SW 1271 (cell line): ENCODE measurements around the gene GRID1.
A peak's percentile ranks its signal among the peaks of the same experiment; 100 is the strongest.

ENCODE experiments used
- DNase-seq, 2 experiments: peaks; one replicate each; lab custom pipeline; 2025; lab: John Stamatoyannopoulos, UW

The GRID1 gene

DNA sequence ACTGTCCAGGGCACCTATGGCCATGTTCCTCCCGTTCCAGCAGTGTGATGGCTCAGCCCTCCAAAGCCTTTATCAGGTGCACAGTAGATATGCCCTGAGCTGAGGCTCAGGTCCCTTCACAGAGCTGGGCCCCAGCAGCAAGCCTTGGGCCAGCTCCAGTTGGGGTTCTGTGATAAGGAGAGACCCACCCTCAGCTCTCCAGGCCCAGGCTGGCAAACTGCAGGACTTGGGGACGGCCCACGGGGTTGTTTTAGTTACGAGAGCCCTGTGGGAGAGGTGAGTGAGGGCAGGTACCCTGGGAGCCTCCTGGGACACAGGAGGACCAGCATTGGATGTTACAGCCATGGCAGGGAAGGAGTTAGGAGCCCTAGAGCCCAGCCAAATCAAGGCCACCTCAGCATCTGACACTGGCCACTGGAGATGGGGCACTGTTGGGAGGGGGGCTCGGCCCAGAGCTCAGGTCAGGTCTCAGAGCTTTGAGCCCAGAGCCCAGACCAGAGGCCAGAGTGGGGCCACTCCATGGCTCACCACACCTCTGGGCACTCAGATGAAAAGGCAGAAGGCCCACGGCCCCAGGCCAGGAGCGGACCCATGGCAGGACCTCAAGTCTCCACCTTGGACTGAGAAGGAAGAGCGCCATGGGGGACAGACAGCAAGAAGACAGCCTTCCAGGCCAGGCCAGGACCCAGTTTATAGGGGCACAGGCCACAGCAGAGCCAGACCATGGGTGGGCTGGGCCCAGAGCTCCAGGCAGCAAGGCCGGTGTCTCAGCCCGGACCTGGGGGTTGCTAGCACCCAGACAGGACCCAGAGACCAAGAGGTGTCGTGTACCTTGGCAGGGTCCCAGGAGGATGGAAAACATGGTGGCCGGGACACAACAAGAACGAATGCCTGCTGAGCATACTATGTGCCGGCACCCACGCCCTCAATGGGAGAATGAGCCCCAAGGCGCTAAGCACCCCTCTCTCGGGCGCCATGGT, 12.8 kb downstream of the GRID1 start:
- DNase-seq: no peak

DNA sequence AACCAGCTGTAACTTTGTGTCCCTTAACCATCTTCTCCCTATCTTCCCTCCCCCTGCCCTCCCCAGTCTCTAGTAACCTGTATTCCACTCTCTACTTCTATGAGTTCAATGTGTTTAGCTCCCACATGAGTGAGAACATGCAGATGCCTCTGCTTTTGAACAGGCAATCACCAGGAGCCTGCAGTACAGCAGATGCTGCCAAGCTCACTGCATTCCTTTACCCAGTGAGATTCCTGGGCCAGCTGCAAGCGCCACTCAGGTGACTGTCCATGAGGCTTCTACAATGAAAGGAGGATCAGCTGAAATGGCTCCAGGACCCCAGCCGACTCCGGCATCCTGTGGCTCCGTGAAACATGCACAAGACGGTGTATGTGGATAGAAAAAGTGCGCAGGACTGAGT, 15.7 kb downstream of the GRID1 start:
- no peak for DNase-seq

DNA sequence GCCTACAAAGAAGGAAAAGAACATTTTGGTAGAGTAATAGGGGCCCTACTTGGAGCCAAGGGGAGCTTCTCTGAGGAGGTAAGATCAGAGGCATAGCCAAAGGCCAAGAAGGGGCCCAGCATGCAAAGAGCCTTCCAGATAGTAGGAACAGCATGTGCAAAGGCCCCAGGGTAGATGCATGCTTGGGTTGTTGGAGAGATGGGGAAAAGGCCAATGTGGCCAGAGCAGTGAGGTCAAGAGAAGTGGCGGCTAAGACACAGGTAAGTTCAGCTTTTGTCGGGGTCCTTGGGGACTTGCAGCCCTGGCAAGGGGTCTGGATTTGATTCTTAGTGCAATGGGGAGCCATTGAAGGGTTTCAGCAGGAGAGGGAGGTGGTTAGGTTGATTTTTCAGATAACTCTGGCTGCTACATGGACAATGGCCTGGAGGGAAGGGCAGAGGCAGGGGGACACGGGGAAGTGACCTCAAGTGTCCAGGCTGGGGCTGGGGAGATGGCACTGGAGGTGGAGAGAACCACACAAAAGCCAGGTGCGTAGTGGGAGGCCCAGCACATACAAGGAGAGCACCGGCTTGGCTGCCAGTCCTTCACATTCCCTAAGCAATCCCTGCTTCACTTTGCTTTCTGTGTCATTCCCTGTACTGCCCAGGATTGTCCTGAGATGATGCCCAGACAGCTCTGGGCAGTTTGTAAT, 16.5 kb downstream of the GRID1 start:
- DNase-seq: no peak

DNA sequence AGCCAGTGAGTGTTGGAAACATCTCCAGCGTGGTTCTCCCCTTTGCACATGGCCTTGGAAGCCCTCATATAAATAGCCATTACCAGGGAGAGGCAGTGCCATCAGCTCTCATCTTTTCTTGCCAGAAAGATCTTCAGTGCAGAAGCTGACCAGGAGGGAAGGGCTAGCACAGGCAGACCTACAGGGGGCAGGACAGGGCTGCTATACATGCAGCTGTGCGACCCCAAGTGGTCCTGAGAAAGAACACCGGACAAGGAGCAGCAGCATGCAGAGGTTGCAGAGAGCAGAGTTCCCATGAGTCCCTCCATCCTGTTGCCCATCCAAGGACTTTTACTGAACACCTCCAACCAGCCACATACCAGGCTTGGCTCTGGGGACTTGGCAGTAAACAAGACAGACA, 17.1 kb downstream of the GRID1 start:
- peak in 1 of 2 experiments; percentile 52 for DNase-seq

DNA sequence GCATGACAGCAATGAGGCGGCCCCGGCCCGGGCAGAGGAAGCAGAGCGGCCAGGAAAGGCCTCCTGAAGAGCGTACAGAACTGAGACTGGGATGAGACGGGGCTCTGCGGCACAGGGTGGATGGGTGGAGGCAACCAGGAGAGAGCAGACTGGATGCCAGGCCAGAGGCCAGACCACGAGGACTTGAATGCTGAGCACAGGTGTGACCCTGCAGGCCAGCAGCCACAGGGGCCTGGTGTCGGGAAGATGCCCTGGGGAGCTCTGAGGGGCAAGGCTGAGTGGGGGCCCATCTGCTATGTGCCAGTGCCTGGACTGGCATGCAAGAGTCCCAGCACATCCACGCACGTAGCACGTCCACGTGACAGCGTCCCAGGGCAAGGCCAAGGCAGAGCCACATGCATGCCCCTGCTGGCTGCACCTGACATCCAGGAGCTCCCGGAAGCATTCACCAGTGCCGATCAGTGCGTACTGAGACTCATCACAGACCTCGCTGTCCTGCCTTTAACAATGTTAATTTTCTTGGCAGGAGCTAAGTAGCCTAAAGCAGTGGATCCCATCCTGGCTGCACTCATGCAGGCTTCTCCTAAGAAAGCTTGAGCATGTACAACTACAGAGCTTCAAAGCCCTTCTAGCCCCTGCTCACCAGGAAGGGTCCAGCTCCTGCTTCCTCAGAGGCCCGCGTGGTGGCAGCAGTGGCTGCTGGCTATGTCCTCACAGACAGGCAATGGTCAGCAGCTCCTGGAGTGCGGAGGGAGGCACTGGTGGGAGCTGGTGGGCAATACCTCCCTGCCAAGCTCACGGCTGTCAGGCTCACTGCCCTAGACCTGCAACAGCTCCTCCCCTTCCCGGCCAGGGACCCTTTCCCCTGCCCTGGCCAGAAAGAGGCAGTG, 18.0 kb downstream of the GRID1 start:
- no peak for DNase-seq

DNA sequence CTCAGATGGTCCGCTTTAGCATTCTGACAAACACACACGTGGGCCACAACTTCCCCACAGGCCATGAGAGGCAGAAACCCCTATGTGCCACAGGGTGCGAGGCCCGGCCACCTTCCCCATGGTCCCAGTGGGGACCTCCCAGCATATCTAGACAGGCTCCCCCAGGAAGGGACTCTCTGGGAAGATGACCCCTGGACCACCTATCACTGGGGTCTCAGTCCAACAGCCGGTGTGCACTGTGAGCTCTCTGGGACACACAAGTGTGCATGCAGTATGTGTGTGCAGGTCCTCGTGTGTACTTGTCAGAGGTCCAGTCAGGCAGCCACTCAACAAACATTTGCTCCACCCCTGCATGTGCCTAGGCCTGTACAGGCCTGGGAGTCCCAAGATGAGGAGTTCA, 18.7 kb downstream of the GRID1 start:
- DNase-seq: no peak

DNA sequence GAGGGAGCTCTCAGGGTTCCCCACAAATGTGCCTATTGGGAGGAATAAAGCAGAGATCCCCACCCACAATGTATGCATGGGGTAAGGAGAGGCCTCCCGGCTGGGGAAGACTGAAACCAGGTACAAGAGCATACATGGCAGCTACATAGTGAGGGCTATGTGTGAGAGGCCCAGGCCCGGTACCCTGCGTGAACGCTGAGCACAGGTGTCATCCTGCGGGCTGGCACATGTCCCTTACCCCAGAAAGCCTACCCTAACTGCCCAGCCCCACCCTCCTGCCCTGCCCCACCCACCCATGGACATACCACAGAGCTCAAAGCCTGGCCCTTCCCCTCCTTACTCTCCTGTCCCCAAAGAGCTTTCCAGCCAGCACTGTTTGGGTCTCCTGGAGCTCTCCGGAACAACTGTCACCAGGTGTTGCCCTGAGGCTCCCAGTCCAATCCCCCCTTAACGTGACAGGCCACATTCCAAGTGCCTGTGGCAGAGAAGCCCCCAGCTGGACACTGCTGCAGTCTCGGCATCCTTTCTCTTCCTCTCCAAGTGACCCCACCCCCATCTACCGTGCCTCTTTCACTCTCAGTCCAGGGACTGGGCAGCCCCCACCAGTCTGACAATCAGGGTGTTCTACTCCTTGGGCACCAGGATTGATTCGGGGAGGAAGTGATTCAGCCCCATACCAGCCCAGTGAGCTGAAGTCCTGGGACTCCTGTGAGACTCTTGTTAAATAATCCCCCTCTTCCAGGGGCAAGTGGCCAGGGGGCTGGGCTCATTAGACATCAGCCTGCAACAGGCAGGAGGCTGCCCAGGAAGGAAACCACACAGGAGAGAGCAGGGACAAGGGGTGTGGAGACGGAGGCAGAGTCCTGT, 19.6 kb downstream of the GRID1 start:
- no peak for DNase-seq

DNA sequence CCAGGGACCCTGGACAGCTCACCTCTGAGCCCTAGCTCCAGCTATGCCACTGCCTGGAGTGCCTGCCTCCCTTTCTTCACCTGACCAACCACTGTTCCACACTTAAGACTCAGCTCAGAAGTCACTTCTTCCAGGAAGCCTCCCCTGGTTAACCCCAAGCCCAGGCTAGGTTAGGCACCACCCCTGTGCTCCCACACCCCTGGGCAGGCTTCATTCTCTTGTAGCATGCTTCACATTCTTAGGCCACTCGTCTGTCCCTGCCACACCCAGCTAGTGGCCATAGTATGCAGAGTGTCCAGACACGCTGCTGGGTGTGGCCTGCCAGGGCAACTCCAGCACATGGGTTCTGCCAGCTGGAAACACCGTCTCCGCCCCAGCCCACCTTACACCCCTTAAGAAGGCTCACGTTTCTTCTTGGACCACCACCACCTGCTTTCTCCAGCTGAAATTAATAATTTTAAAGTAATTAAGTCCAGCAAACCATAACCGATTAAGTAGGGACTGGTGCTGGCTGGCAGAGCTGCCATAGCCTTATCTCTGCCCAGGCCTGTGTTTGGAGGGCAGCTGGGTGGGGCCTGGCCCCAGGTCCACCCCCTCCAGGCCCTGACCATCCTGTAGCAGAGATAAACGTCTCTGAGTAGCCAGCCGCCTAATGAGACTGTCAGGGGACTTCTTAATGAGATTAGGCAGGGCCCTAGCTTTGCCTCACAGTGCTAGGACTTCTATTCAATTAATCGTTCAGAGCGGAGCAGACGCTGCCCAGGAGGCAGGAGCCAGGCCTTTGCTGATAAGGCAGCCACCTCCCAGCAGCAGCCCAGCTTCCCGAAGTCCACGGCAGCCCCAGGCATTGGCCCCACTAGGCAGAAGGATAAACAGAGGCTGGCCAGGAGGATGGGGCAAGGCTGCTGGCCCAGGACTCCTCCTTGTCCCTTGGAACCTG, 20.5 kb downstream of the GRID1 start:
- DNase-seq: no peak

DNA sequence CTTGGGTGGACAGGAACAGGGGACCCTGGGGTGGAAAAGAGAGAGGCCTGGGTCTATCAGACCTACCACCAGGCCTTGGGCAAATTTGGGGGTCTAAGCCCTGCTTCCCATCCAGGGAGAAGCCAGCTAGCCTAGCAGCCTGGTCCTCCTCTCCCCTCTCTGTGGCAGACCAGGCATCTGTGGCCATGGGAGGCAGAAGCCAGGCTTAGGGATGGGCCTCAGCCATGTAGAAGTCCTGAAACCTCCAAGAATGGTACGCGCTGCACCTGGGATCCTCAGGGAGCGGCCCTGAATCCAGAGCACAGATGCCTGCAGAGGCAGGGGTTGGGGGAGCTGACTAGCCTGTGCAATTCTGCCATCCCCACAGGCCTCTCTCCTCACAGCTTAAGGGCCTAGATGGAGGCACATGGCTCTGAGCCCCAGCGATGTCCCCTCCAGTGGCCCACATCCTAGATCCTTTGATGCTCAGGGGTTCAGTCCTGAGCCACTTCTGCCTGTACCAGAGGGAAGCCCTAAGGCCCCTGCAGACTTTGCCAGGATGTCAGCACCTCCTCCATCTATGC, 21.2 kb downstream of the GRID1 start:
- DNase-seq: no peak

DNA sequence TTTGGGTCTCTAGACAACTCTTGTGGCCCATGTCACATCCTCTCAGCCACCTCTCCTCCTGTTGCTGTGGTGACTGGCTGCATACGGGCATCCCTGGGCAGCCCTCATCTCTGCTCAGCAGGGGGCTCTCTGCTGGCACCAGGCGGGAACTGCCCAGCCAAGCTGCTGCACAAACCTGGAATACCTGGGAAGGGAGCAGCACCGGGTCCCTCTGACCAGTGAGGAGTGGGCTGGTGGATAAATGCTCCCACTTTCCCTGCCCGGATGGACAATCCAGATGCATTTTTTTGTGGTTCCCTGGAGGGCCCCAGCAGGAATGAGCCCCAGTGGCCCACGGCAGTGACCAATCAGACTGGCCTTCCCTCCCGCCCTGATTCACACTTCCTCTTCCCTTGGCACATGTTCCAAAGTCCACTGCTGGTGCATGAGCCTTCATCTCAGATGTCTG, 21.9 kb downstream of the GRID1 start:
- peak in 1 of 2 experiments; percentile 11 for DNase-seq

DNA sequence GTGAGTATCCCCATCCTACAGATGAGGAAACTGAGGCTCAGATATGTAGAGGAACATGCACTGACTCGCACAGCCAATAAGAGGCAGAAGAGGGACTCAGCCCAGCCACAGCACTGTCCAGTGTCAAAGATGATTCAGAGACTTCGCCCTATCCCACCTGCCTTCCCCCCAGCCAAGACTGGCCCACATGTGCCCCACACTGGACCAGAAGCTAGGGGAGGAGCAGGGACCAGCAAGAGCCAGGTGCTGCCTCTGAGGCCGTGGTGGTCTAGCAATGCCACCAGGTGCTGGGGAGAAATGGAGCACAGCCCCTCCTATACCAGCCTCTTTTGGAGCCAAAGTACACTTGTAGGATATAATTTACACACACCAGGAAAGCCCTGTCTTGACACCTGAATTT, 22.3 kb downstream of the GRID1 start:
- DNase-seq: no peak

DNA sequence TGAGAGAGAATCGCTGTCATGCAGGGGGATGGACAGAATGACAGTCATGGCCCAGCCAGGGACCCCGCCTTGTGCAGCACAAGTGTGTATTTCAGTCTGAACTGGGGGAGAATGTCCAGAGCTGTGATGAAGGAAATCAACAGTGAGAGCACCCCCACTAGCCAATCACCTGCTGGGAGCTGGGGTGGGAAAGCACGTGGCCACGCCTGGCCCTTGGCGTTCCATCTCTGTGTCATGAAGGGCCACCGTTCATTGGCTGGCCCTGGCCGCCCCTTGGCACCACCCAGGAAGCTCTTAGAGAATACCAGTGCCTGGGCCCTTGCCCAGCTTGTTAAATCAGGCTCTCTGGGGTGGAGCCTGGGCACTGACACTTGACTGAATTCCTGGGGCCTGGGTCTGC, 22.8 kb downstream of the GRID1 start:
- no peak for DNase-seq

DNA sequence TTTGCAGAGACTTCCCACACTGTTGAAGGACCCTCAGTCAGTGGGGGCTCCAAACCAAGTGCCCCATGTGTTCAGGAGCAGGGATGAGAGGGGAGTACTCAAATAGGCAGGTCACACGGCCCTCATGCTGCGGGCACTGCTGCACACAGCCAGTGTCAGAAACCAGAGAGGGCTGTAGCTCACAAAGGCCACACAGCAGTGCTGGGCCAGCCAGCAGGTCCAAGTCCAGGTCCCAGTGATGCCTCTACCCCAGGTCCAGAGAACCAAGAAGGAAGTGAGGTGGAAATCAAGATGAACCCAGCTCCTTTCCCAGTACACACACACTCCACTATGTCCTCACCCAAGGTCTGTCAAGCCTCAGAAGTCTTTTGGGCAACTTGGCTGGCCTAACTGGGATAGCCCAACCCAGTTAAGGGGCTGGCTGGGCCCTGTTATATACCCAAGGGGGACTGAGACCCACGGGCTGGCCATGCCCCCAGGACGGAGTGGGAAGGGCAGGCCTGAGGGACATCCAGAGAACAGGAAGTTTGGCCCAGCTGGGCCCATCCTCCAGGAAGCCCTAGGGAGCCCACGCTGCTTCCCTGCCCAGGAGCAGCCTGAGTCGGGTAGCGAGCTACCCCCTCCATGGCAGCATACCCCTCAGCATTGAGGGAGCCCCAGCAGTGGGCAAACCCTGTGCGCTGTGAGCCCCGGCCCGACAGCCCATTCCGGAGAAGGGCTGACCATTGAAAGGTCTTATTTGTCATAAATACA, 24.3 kb downstream of the GRID1 start:
- no peak for DNase-seq

DNA sequence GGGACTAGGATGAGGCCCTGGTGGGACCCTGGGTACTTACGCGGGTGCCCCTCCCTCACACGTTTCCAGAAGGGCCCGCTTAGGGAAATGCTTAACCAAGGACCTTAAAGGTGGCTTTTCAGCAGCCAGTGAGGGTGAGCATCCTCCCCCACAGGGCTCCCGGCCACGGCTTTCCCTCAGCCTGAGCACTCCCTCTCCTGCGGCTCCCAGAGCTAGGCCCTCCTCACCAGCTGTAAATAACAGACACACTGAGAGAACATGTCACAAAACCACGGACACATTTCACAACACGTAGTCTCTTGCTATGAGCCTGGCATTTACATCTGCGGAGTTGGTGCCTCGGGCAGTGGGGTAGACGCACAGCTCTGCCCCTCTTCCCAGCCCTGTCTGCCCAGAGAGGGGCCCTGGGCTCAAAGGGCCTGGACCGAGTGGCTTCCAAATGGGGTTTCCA, 25.2 kb downstream of the GRID1 start:
- no peak for DNase-seq

DNA sequence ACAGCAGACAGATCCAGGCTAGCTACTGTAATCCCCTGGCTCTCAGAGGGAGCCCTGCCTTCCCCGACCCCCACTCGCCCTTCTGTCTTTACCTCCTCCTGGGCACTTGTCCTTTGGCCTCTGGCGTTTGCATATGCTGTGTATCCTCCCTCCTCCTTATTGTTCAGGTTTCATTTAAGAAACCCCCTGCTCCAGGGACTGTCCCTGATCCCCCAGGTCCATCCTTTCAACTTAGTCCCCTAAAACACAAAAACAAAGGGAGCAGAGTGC, 25.7 kb downstream of the GRID1 start:
- no peak for DNase-seq

DNA sequence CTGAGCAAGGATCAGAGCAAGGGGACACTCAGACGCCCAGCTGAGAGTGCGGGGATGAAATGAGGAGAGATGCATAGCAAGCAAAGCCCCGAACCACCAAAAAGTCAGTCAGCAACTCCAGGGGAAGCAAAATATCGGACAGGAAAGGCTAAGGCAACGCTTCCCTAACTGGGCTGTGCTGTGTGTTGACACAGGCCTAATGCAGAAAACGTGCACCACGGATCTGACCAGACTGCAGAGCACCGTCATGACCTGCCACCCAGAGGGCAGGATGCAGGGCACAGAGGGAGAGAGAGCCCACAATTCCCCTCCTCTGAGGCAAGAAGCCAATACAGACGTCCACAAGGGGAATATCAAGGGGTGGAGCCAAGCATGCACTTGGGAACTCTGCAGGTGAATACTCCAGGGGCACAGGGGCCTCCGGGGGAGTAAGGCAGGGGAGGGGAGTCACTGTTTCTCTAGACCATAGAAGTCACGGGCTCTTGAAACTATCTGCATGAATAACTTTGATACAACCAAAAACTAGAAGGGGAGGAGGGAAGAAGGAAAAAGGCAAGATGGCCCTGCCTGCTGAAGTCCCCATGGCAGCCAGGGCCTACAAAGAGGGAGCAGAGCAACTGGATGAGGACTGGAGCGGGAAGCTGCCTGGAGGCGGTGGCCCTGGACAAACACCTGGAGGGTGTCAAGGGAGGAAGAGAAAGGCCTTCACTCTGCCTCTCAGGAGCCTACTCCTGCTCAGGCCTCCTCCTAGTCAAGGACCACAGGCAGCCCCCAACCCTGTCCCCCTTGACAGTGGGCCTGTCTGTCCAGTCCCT, 26.2 kb downstream of the GRID1 start:
- no peak for DNase-seq

DNA sequence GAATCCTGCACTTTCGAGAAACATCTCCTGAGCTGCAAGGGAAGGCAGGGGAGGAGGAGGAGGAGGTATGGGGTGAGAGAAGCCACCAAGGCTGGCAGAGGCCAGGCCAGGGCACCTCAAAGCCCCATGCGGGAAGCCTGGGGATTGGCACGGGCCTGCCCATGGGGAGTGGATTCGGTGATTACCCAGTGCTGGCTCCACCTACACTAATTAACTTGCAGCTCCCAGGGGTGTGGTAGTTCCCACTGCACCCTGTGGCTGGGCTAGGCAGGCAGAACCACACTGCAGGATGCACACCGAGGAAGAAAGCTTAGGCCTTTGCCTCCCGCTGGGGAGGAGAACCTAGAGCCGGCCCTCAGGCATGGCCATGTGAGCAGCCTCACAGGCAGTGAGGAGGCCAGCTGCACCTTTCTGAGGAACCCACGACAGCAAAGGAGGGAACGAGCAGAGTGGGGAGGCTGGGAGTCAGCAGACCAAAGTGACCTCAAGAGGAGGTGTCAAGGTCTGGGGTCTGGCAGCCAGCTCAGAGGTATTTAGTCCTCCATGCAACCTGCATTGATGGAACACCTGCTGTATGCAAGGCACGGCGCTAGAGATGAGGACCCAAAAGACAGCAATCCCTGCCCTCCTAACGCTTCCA, 27.2 kb downstream of the GRID1 start:
- no peak for DNase-seq

DNA sequence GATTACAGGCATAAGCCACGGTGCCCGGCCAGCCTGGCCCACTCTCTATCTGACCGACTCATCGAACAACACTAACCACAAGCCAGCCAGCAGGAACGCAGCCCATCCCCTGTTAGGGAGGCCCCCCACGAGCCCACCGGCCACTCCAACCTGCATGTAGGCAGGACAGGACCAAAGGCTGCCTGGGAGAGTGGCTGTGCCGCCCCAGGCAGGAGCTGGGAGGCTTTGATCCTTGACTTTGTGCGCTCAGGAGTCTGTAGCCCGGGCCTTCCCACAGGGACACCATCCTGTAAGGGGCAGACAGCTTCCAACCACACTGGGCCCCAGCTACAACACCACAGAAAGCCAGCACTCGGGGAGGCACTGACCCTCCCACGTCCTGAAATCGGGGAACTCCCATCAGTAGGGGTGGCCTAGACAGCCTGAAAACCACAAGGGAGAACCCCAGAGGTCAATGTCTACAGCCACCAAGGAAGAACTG, 29.4 kb downstream of the GRID1 start:
- DNase-seq: no peak
